ENCODE measurements around the gene MPST.
A peak's percentile ranks its signal among the peaks of the same experiment; 100 is the strongest.

Gene MPST

GRCh38 chr22:37019309-37020191, at the start of gene MPST, which contains the start of gene TST:
MPST (plus strand) TSS chr22:37019742; CDS start chr22:37019837, 95 bp downstream.
TST (minus strand) TSS chr22:37019447; CDS start chr22:37018732, 715 bp downstream.
- peak; percentile 25; the same call in 1 of the 2 replicates for TF ChIP-seq CTCF (conservative IDR thresholded peaks at IDR 0.05)
- peak within 1 kb of the TSS; percentile 96 for H3K27ac ChIP-seq

GRCh38 chr22:36971341-36972125, 48.0 kb upstream of the MPST start:
- TF ChIP-seq CTCF (conservative IDR thresholded peaks at IDR 0.05): no peak
- peak overlapping the region; percentile 57 for H3K27ac ChIP-seq

- TF ChIP-seq CTCF (conservative IDR thresholded peaks at IDR 0.05): no peak
- H3K27ac ChIP-seq: no peak overlapping the region
Measured at GRCh38 chr22:36976606-36977005, 42.9 kb upstream of the MPST start.

GRCh38 chr22:36977401-36977861, 42.1 kb upstream of the MPST start:
- peak overlapping the region; percentile 50; the same call in 1 of the 2 replicates for H3K27ac ChIP-seq
- TF ChIP-seq CTCF (conservative IDR thresholded peaks at IDR 0.05): no peak

GRCh38 chr22:36977947-36978660, 41.4 kb upstream of the MPST start:
- TF ChIP-seq CTCF (conservative IDR thresholded peaks at IDR 0.05): peak; percentile 92
- H3K27ac ChIP-seq: peak overlapping the region; percentile 50; the same call in 1 of the 2 replicates

GRCh38 chr22:36979016-36979910, 40.3 kb upstream of the MPST start:
- no peak for TF ChIP-seq CTCF (conservative IDR thresholded peaks at IDR 0.05)
- H3K27ac ChIP-seq: no peak overlapping the region

All from VCaP (cell line).